HepG2 (cell line): Measurements from ENCODE around the gene CHMP6. TPM values are rescaled to one million over a fixed set of nuclear protein-coding genes. Genes with fewer than 3 reads are reported as not detected.

Source experiments
- HINFP ChIP-seq: sonication (generic); formaldehyde crosslinking; IDR thresholded peaks from 2 replicates; pipeline ENCODE4 v1.4.0; 2020; ENCODE audit warnings: low read depth, mild to moderate bottlenecking, missing genetic modification reagents
- RCOR2 ChIP-seq: IDR thresholded peaks from 2 replicates; pipeline ENCODE4 v1.6.1; 2016; ENCODE audit warnings: missing biosample characterization, missing genetic modification reagents
- REST ChIP-seq, 2 experiments: IDR thresholded peaks; 2 replicates each; pipeline ENCODE4 v1.6.1; 2011 to 2012; ENCODE audit warnings: low read length in 2 of 2, borderline replicate concordance in 1 of 2, low read depth in 1 of 2, mild to moderate bottlenecking in 1 of 2, moderate library complexity in 1 of 2
- polyA plus RNA-seq, 8 experiments: library from polyadenylated mRNA; depleted of rRNA in 3 of 8; stranded (reverse) in 7 of 8; unstranded in 1 of 8; fragments of >200 nt; fragmentation: Illumina TruSeq in 4 of 8; extraction: Trizol in 4 of 8; gene quantifications; 2 replicates each; pipeline versions ENCODE4 v1.2.1 to v1.2.3, GENCODE V29; 2011 to 2016; ENCODE audit warnings: low read depth in 4 of 8, missing spikeins in 1 of 8, mixed read lengths in 1 of 8; ENCODE audit not compliant: insufficient read depth in 1 of 8
- total RNA-seq, 5 experiments: library from RNA; depleted of rRNA; stranded (reverse); fragments of >200 nt; fragmentation: Illumina TruSeq; extraction: Trizol; gene quantifications; 2 replicates each; pipeline ENCODE4 v1.2.3, GENCODE V29; 2016; ENCODE audit warnings: low read depth in 1 of 5
- TF ChIP-seq, protein P1 (sequence below): sonication (generic); formaldehyde crosslinking; IDR thresholded peaks from 2 replicates; pipeline ENCODE4 v1.4.0; 2020; ENCODE audit warnings: missing genetic modification reagents

Gene CHMP6
- total and polyA plus RNA-seq, 2 of the 13 experiments (the other 11 are each of a cell fraction or from before 2014, with no cell fraction given): 11.1 to 24.2 TPM

DNA sequence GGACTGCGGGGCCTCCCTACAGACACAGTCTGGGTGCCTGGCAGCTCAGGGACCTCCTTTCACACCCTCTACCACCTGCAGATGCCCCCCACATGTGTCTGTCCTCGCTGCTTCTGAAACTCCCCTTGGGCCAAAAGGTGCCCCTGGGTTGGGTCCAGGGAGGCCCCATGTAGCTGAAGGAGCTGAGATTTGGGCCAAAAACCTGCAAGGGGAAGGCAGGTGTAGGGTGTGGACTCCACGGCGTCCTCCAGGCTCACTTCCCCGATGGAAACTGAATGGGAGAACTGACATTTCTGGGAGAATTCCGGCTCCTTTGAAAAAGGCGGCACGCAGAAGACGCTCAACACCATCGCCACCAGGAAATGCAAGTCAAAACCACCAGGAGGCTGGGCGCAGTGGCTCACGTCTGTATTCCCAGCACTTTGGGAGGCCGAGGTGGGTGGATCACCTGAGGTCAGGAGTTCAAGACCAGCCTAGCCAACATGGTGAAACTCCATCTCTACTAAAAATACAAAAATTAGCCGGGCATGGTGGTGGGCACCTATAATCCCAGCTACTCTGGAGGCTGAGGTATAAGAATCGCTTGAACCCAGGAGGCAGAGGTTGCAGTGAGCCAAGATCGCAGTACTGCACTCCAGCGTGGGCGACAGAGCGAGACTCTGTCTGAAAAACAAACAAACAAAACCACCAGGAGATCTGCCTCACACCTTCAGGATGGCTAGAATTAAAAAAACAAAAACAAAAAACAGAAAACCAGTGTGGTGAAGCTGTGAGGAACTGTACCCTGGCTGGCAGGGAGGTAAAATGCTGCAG, 30.1 kb downstream of the CHMP6 start (continued):
- TF ChIP-seq HINFP (no peak), RCOR2 (CRISPR knock-in tag) (no peak), REST (IDR thresholded peaks at IDR 0.05; ENCODE audit: borderline replicate concordance in 1 of 2, low read depth in 1 of 2, low read length in 2 of 2) (no peak)
- TF ChIP-seq, protein P1, sequence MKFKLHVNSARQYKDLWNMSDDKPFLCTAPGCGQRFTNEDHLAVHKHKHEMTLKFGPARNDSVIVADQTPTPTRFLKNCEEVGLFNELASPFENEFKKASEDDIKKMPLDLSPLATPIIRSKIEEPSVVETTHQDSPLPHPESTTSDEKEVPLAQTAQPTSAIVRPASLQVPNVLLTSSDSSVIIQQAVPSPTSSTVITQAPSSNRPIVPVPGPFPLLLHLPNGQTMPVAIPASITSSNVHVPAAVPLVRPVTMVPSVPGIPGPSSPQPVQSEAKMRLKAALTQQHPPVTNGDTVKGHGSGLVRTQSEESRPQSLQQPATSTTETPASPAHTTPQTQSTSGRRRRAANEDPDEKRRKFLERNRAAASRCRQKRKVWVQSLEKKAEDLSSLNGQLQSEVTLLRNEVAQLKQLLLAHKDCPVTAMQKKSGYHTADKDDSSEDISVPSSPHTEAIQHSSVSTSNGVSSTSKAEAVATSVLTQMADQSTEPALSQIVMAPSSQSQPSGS (CRISPR knock-in tag): no peak
